GM12878 (cell line): ENCODE data around the gene CACNA2D2. TPM values are rescaled to one million over a fixed set of nuclear protein-coding genes. Genes with fewer than 3 reads are reported as not detected.

Source experiments
- ATAC-seq: fragments of 200-7000 bp; cut with Tn5 transposase; 3 replicates; pipeline ENCODE4 v1.9.1; 2020; ENCODE audit warnings: mild to moderate bottlenecking, moderate library complexity
- BruUV-seq: library from RNA; stranded (reverse); fragments of 400-500 nt; replicated peaks from 2 replicates; lab custom pipeline; 2021; lab: Mats Ljungman, UMichigan
- CTCF ChIA-PET: fragments of 300-600 bp; sonication (Branson Sonifier 250); formaldehyde crosslinking; extraction: SDS; loops from one replicate; lab custom pipeline; 2021; ENCODE audit warnings: inconsistent platforms; lab: Yijun Ruan, JAX
- POLR2A ChIA-PET: fragments of 350-600 bp; formaldehyde crosslinking; extraction: SDS; loops from one replicate; lab custom pipeline; 2021; ENCODE audit warnings: inconsistent platforms; lab: Charles Lee
- RAD21 ChIA-PET: fragments of 300-600 bp; sonication (Branson Sonifier 250); formaldehyde crosslinking; loops from one replicate; lab custom pipeline; 2023; ENCODE audit warnings: antibody characterized with exemption; ENCODE audit not compliant: unreplicated experiment; lab: Charles Lee
- SMC1A ChIA-PET: fragments of 300-600 bp; sonication (Branson Sonifier 250); formaldehyde crosslinking; loops from one replicate; lab custom pipeline; 2023; ENCODE audit not compliant: unreplicated experiment, uncharacterized antibody; lab: Charles Lee
- DNase-seq: peaks from one replicate; pipeline ENCODE4 v3.0.0-alpha.2; 2011; ENCODE audit warnings: low read depth, low spot score
- FAIRE-seq: peaks from 3 replicates; lab custom pipeline; 2011; peaks lifted over from hg19 to GRCh38; lab: Jason Lieb, UNC
- H2AFZ ChIP-seq: 2 replicates; pipeline ENCODE4 v1.6.0; 2011; ENCODE audit warnings: low read depth, low read length, control low read depth; ENCODE audit not compliant: control insufficient read depth
- H3K27ac ChIP-seq: 2 replicates; pipeline ENCODE4 v1.5.1; 2011; ENCODE audit warnings: control low read depth; ENCODE audit not compliant: control insufficient read depth, insufficient read depth
- H3K27me3 ChIP-seq, 2 experiments: replicated peaks in 1 of 2; 2 replicates each; pipeline versions ENCODE4 v1.6.0 to v1.6.1; 2011; ENCODE audit warnings: low read length in 1 of 2; ENCODE audit not compliant: control insufficient read depth in 2 of 2, insufficient read depth in 2 of 2
- H3K36me3 ChIP-seq, 2 experiments: 2 replicates each; pipeline ENCODE4 v1.5.1; 2011; ENCODE audit warnings: low read length in 1 of 2; ENCODE audit not compliant: control insufficient read depth in 2 of 2, insufficient read depth in 2 of 2
- H3K4me1 ChIP-seq: 2 replicates; pipeline ENCODE4 v1.6.1; 2011; ENCODE audit warnings: mild to moderate bottlenecking, low read length, moderate library complexity, mixed read lengths; ENCODE audit not compliant: control insufficient read depth, insufficient read depth
- H3K4me2 ChIP-seq: 2 replicates; pipeline ENCODE4 v1.6.0; 2011; ENCODE audit warnings: control low read depth; ENCODE audit not compliant: control insufficient read depth, insufficient read depth
- H3K4me3 ChIP-seq: fragments of 200-600 bp; sonication (generic); 2 replicates; pipeline ENCODE4 v1.5.1; 2016
- H3K79me2 ChIP-seq: 2 replicates; pipeline ENCODE4 v1.6.0; 2011; ENCODE audit warnings: low read length; ENCODE audit not compliant: control insufficient read depth, insufficient read depth
- H3K9ac ChIP-seq: 2 replicates; pipeline ENCODE4 v1.8.0; 2011; ENCODE audit warnings: low read length, control low read depth, mixed read lengths; ENCODE audit not compliant: control insufficient read depth, insufficient read depth
- H3K9me3 ChIP-seq: replicated peaks from 3 replicates; pipeline ENCODE4 v1.5.1; 2011; ENCODE audit warnings: mild to moderate bottlenecking, low read length; ENCODE audit not compliant: control insufficient read depth, insufficient read depth
- H4K20me1 ChIP-seq: 2 replicates; pipeline ENCODE4 v1.6.0; 2011; ENCODE audit not compliant: control insufficient read depth, insufficient read depth
- BHLHE40 ChIP-seq, 2 experiments: fragments of 450-650 bp in 1 of 2; IDR thresholded peaks; 2 replicates each; pipeline ENCODE4 v1.6.1; 2011 to 2017; ENCODE audit warnings: low read depth in 2 of 2, borderline replicate concordance in 1 of 2, improper control_type of control experiment in 1 of 2, low read length in 1 of 2, mild to moderate bottlenecking in 1 of 2
- DPF2 ChIP-seq: fragments of 450-650 bp; IDR thresholded peaks from 2 replicates; pipeline ENCODE4 v1.6.1; 2017; ENCODE audit warnings: mild to moderate bottlenecking
- FOXK2 ChIP-seq: fragments of 450-650 bp; IDR thresholded peaks from 2 replicates; pipeline ENCODE4 v1.6.1; 2017; ENCODE audit warnings: mild to moderate bottlenecking, moderate library complexity
- HDAC6 ChIP-seq: fragments of 200-600 bp; sonication (generic); IDR thresholded peaks from one replicate; pipeline ENCODE4 v1.8.0; 2017; ENCODE audit warnings: antibody characterized with exemption; ENCODE audit not compliant: unreplicated experiment
- IRF3 ChIP-seq: fragments of 450-650 bp; IDR thresholded peaks from 2 replicates; pipeline ENCODE4 v1.6.1; 2014; ENCODE audit warnings: mild to moderate bottlenecking
- MYC ChIP-seq: IDR thresholded peaks from 2 replicates; pipeline ENCODE4 v1.6.1; 2011; ENCODE audit warnings: mild to moderate bottlenecking, low read length, moderate library complexity, inconsistent platforms; ENCODE audit not compliant: insufficient read depth, insufficient replicate concordance, insufficient read length, severe bottlenecking
- NFYB ChIP-seq: IDR thresholded peaks from 2 replicates; pipeline ENCODE4 v1.6.1; 2011; ENCODE audit warnings: low read depth, mild to moderate bottlenecking, low read length, improper control_type of control experiment, moderate library complexity; ENCODE audit not compliant: insufficient read depth
- PAX5 ChIP-seq: IDR thresholded peaks from 2 replicates; pipeline ENCODE4 v1.6.1; 2011; ENCODE audit warnings: low read depth, low read length, borderline replicate concordance
- PML ChIP-seq: IDR thresholded peaks from 2 replicates; pipeline ENCODE4 v1.6.1; 2012; ENCODE audit warnings: low read length, inconsistent platforms
- POLR2AphosphoS2 ChIP-seq: IDR thresholded peaks from 2 replicates; pipeline ENCODE4 v1.6.1; 2011; ENCODE audit warnings: low read depth, mild to moderate bottlenecking, low read length, improper control_type of control experiment, moderate library complexity
- POLR2AphosphoS5 ChIP-seq: IDR thresholded peaks from 2 replicates; pipeline ENCODE4 v1.6.1; 2011; ENCODE audit warnings: mild to moderate bottlenecking, low read length, inconsistent platforms
- RCOR1 ChIP-seq: conservative IDR thresholded peaks from 2 replicates; pipeline ENCODE4 v1.6.1; 2012; ENCODE audit warnings: low read depth, low read length, improper control_type of control experiment
- SKIL ChIP-seq: fragments of 450-650 bp; IDR thresholded peaks from 2 replicates; pipeline ENCODE4 v1.6.1; 2017; ENCODE audit warnings: mild to moderate bottlenecking, low read depth, inconsistent platforms; ENCODE audit not compliant: poor library complexity, severe bottlenecking
- SMARCA5 ChIP-seq: fragments of 450-650 bp; IDR thresholded peaks from 2 replicates; pipeline ENCODE4 v1.6.1; 2017; ENCODE audit warnings: mild to moderate bottlenecking
- SPI1 ChIP-seq: IDR thresholded peaks from 2 replicates; pipeline ENCODE4 v1.6.1; 2011; ENCODE audit warnings: low read depth, mild to moderate bottlenecking, low read length, moderate library complexity, borderline replicate concordance; ENCODE audit not compliant: insufficient read depth
- SUZ12 ChIP-seq: fragments of 200-600 bp; sonication (generic); IDR thresholded peaks from one replicate; pipeline ENCODE4 v1.6.1; 2018; ENCODE audit warnings: antibody characterized with exemption, mild to moderate bottlenecking; ENCODE audit not compliant: unreplicated experiment
- TCF12 ChIP-seq: IDR thresholded peaks from 2 replicates; pipeline ENCODE4 v1.6.1; 2011; ENCODE audit warnings: low read depth, mild to moderate bottlenecking, low read length
- WGBS: methylation state at CpG from one replicate; pipeline ENCODE4 v1.1.6; 2016; ENCODE audit warnings: low lambda C conversion rate; ENCODE audit not compliant: insufficient replicate concordance, insufficient coverage; ENCODE audit errors: missing lambda C conversion rate; 5-methylcytosine and 5-hydroxymethylcytosine counted together
- in situ Hi-C: fragments of 300-500 bp; cut with MboI; formaldehyde crosslinking; loops from 9 replicates; pipeline ENCODE4 v1.14.3; 2018; ENCODE audit warnings: mixed read lengths
- intact Hi-C: fragments of 100-400 bp; cut with micrococcal nuclease; formaldehyde crosslinking; loops from one replicate; pipeline ENCODE4 v1.14.2; 2022; ENCODE audit not compliant: unreplicated experiment
- polyA plus RNA-seq, 11 experiments: library from polyadenylated mRNA; depleted of rRNA in 4 of 11; unstranded in 6 of 11; stranded (reverse) in 5 of 11; fragments of >200 nt; fragmentation: Nextera tagmentation in 4 of 11; fragmentation: Illumina TruSeq in 1 of 11; extraction: Ambion mirVana in 4 of 11; extraction: Trizol in 1 of 11; gene quantifications; 1 replicate in 1 of 11; 2 replicates in 10 of 11; pipeline versions ENCODE4 v1.2.1 to v1.2.3, GENCODE V29; 2011 to 2016; ENCODE audit warnings: inconsistent platforms in 2 of 11, missing spikeins in 2 of 11, low read depth in 1 of 11
- total RNA-seq, 4 experiments: library from RNA; depleted of rRNA in 3 of 4; stranded (reverse); fragments of >200 nt in 3 of 4; fragmentation: Illumina TruSeq in 1 of 4; extraction: Trizol in 1 of 4; gene quantifications; 2 replicates each; pipeline versions ENCODE4 v1.2.1 to v1.2.3, GENCODE V29; 2013 to 2021

The CACNA2D2 gene
- total and polyA plus RNA-seq, 10 of the 15 experiments (the other 5 are each of a cell fraction or from before 2014, with no cell fraction given) = 0.03 to 0.07 TPM; not detected in 8

GRCh38 chr3:50533807-50534461, 30.5 kb upstream of the CACNA2D2 start:
- intact Hi-C loops = no loop called here
- no peak for TF ChIP-seq DPF2
- TF ChIP-seq SKIL = no peak
- TF ChIP-seq SPI1 = no peak
- TF ChIP-seq POLR2AphosphoS2 = no peak
- TF ChIP-seq SUZ12 = no peak
- no peak for TF ChIP-seq FOXK2
- TF ChIP-seq MYC = no peak
- no peak for TF ChIP-seq HDAC6
- TF ChIP-seq PAX5 = no peak
- no peak for TF ChIP-seq IRF3
- no peak for TF ChIP-seq SMARCA5
- TF ChIP-seq RCOR1 = no peak
- TF ChIP-seq PML = no peak
- TF ChIP-seq POLR2AphosphoS5 = no peak
- no peak for TF ChIP-seq NFYB
- TF ChIP-seq TCF12 = no peak
- no peak for TF ChIP-seq BHLHE40 (IDR thresholded peaks at IDR 0.05; ENCODE audit: borderline replicate concordance in 1 of 2, low read depth in 2 of 2, low read length in 1 of 2)
- H3K9ac ChIP-seq = no peak overlapping the region
- no peak overlapping the region for H3K4me3 ChIP-seq
- ChIA-PET POLR2A (no interaction called here), CTCF (interaction anchor here (1.0 kb wide), 2 partner anchors 8 to 82 kb away, joined by 3 read pairs; no protein-coding TSS in a partner anchor), RAD21 (no interaction called here), SMC1A (no interaction called here)
- DNase-seq (no peak), ATAC-seq (no peak), FAIRE-seq (no peak)
- WGBS = 11% methylated on average over 9 of the region's 9 CpGs
- H4K20me1 ChIP-seq = no peaks in the 10 kb centered on the region
- no peaks in the 10 kb centered on the region for H3K36me3 ChIP-seq
- in situ Hi-C loops = no loop called here
- no peak overlapping the region for H3K4me2 ChIP-seq
- no peaks in the 10 kb centered on the region for H3K9me3 ChIP-seq
- no TSS peak for BruUV-seq
- H3K79me2 ChIP-seq = no peaks in the 10 kb centered on the region
- no peaks in the 10 kb centered on the region for H3K4me1 ChIP-seq
- peaks cover 5 to 8% of the 10 kb centered on the region in 2 experiments; a peak in 3 of 4 replicates for H3K27me3 ChIP-seq
- no peak overlapping the region for H3K27ac ChIP-seq
- H2AFZ ChIP-seq = no peak overlapping the region
